HEK293 (cell line): ENCODE data around the gene CLK4.

ENCODE experiments used
- ZNF423 ChIP-seq: fragments of 450-650 bp; formaldehyde crosslinking; IDR thresholded peaks from 2 replicates; pipeline ENCODE4 v1.5.1; 2016; ENCODE audit warnings: missing biosample characterization, missing genetic modification characterization
- ZNF76 ChIP-seq: fragments of 450-650 bp; formaldehyde crosslinking; IDR thresholded peaks from 2 replicates; pipeline ENCODE4; 2016; ENCODE audit warnings: low read depth, missing biosample characterization, missing genetic modification characterization, borderline replicate concordance
- TF ChIP-seq, protein P1 (sequence below): fragments of 450-650 bp; IDR thresholded peaks from 2 replicates; pipeline ENCODE4 v1.5.1; 2018; ENCODE audit warnings: missing biosample characterization, mild to moderate bottlenecking, missing genetic modification characterization

DNA sequence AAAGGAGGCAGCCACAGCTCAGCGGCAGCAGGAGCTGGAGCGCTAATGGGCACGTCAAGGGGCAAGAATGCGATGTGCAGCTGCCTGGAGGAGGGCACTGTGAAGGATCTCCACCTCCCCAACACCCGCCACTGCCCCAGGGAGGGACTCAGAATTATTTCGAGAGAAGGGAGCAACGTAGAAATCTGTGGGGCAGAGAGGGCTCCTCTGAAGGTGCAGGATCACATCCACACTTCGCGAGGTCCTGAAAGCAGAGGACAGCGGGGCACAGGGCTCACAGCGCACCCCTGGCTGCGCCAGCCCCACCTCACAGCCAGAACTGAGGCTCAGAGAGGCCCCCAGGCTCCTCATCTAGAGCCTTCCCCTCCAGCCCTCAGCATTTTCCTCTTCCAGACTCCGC is 44.6 kb downstream of the CLK4 start:
- TF ChIP-seq ZNF423 (tag by site-specific recombination), result no peak
- TF ChIP-seq ZNF76 (tag by site-specific recombination), result no peak
- TF ChIP-seq, protein P1, sequence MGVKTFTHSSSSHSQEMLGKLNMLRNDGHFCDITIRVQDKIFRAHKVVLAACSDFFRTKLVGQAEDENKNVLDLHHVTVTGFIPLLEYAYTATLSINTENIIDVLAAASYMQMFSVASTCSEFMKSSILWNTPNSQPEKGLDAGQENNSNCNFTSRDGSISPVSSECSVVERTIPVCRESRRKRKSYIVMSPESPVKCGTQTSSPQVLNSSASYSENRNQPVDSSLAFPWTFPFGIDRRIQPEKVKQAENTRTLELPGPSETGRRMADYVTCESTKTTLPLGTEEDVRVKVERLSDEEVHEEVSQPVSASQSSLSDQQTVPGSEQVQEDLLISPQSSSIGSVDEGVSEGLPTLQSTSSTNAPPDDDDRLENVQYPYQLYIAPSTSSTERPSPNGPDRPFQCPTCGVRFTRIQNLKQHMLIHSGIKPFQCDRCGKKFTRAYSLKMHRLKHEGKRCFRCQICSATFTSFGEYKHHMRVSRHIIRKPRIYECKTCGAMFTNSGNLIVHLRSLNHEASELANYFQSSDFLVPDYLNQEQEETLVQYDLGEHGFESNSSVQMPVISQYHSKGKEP, result no peak
